ENCODE results near the gene METTL1. TPM values are rescaled to one million over a fixed set of nuclear protein-coding genes. Genes with fewer than 3 reads are reported as not detected.

METTL1 gene
- total and polyA plus RNA-seq, 9 donors: 5.7 to 48.6 (median 26.4) TPM

DNA sequence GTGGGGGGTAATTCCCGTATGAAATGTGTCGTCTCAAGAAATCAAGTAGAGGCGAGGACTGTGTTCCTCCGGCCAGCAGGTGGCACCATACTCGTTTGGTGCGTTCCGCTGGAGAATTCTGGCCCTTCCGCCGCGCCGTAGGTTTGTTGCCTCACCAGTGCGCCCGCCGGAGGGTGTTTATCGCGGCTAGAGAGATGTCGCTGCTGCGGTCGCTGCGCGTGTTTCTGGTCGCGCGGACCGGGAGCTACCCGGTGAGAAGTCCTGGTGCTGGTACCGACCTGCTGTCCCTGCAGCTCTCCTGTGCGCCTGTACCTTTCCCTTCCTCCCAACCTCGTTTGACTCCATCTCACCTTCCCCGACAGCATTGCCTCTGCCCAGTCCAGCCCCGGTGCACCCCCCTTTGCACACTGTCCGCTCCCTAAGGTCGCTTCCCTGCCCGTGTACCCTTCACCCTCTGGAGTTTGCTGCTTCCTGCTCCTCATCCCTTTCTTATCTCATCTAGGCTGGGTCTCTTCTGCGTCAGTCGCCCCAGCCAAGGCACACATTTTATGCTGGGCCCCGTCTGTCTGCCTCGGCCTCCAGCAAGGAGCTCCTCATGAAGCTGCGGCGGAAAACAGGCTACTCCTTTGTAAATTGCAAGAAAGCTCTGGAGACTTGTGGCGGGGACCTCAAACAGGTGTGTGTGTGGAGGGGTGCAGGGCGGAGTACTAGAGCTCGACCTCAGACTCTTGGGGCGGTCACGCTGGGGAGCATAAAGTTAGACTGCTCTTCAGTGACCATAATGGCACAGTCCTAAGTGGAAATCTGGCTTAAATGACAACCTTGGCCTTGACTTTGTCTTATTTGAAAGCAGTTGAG is 10.9 kb upstream of the METTL1 start, which contains the start of gene TSFM:
Gene TSFM, plus strand, starts transcription at position 180 of the 858 bp plus-strand sequence. Its CDS starts 15 bp downstream, at position 195.
- intact Hi-C loops (cut with DNase I): loop anchor here in 2 of 4 donors (2.0 to 10.0 kb wide), 2 partner anchors 52 to 122 kb away; no protein-coding TSS in a partner anchor
- no peaks in the 10 kb centered on the region for H3K27me3 ChIP-seq
- peak within 1 kb of the TSS in 1 of 2 donors; percentile 9 for H3K27ac ChIP-seq
- no peaks in the 10 kb centered on the region for H3K9me3 ChIP-seq
- H3K36me3 ChIP-seq: no peaks in the 10 kb centered on the region
- DNase-seq: peak; percentile 96 to 99 (median 97)
- WGBS, 3 donors: 1% methylated on average over 45 of the region's 45 CpGs
- peak within 1 kb of the TSS; percentile 93 for H3K4me3 ChIP-seq
- TF ChIP-seq, protein P1, sequence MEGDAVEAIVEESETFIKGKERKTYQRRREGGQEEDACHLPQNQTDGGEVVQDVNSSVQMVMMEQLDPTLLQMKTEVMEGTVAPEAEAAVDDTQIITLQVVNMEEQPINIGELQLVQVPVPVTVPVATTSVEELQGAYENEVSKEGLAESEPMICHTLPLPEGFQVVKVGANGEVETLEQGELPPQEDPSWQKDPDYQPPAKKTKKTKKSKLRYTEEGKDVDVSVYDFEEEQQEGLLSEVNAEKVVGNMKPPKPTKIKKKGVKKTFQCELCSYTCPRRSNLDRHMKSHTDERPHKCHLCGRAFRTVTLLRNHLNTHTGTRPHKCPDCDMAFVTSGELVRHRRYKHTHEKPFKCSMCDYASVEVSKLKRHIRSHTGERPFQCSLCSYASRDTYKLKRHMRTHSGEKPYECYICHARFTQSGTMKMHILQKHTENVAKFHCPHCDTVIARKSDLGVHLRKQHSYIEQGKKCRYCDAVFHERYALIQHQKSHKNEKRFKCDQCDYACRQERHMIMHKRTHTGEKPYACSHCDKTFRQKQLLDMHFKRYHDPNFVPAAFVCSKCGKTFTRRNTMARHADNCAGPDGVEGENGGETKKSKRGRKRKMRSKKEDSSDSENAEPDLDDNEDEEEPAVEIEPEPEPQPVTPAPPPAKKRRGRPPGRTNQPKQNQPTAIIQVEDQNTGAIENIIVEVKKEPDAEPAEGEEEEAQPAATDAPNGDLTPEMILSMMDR (IDR thresholded peaks at IDR 0.05): peak; percentile 94 to 97 (median 95)
- TF ChIP-seq POLR2A (IDR thresholded peaks at IDR 0.05): peak; percentile 60
- TF ChIP-seq EP300 (IDR thresholded peaks at IDR 0.05): no peak
- H3K4me1 ChIP-seq (ENCODE audit: insufficient read depth): peaks cover 3% of the 10 kb centered on the region

DNA sequence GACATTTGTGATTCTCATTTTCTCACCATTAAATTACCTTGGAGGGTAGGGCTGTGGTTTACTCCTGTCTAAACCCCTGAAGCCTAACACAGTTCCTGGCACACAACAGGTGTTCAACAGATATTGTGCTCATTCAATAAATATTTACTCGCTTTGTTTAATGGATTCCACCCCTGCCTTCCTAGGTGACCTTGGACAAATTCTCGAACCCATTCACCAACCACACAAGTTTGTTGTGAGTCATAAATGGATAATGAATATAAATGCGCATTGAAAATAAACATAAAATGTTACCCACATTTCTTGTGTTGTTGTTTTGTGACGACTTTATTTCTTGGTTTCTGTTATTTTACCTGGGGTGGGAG is 10.3 kb upstream of the METTL1 start:
- Histone ChIP-seq H3K9me3 (no peaks in the 10 kb centered on the region), H3K27me3 (no peaks in the 10 kb centered on the region), H3K27ac (no peak overlapping the region), H3K4me1 (ENCODE audit: insufficient read depth) (peaks cover 3% of the 10 kb centered on the region), H3K36me3 (no peaks in the 10 kb centered on the region), H3K4me3 (peak overlapping the region; percentile 93)
- no peak for DNase-seq
- intact Hi-C loops (cut with DNase I): loop anchor here in 2 of 4 donors (2.0 to 10.0 kb wide), 2 partner anchors 53 to 123 kb away; no protein-coding TSS in a partner anchor
- TF ChIP-seq, protein P1 (IDR thresholded peaks at IDR 0.05): no peak
- TF ChIP-seq EP300 (IDR thresholded peaks at IDR 0.05): no peak
- 4 to 12% (median 5%) methylated on average over 4 of the region's 4 CpGs for WGBS, 3 donors

DNA sequence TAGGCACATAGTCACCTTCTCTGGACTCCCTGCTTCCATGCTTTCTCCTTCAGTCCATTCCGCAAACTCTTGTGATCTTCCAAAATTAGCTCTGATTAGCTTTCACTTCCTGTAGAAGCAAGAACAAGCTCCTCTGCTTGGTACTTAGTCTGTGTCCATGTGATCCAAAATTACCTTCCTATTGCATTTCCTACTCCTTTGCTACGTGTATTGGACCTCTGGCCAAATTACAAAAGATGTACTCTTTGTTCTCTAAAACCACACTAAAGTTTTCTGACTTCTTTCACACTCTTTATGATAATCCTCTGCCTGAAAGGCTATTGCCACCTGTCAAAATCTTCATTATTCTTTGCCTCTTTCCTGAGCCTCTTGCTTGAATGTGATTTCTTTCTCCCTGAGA is 9.9 kb upstream of the METTL1 start:
- Histone ChIP-seq H3K27ac (no peak overlapping the region), H3K9me3 (no peaks in the 10 kb centered on the region), H3K4me1 (ENCODE audit: insufficient read depth) (peaks cover 3% of the 10 kb centered on the region), H3K36me3 (no peaks in the 10 kb centered on the region), H3K27me3 (no peaks in the 10 kb centered on the region), H3K4me3 (no peak overlapping the region)
- no peak for DNase-seq
- intact Hi-C loops (cut with DNase I): loop anchor here in 2 of 4 donors (2.0 to 10.0 kb wide), 2 partner anchors 53 to 123 kb away; no protein-coding TSS in a partner anchor
- WGBS, 3 donors: 70 to 76% (median 72%) methylated on average over 2 of the region's 2 CpGs
- TF ChIP-seq EP300 (IDR thresholded peaks at IDR 0.05) (no peak), POLR2A (IDR thresholded peaks at IDR 0.05) (no peak)
- TF ChIP-seq, protein P1 (IDR thresholded peaks at IDR 0.05): no peak

DNA sequence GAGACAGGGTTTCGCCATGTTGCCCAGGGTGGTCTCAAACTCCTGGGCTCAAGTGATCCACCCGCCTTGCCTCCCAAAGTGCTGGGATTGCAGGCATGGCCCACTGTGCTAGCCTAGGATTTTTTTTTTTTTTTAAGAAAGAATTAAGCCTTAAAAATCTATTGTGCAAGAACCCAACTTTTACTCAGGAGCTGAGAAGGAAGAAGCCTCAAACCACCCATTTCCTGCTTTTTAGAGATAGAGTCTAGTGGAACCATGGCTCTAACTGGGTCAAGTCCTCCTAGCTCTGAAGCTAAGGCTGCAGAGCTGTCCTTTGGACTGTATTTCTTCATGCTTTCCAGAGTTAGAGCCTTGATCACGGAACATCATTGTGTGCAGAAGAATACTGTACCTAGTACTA is 9.3 kb upstream of the METTL1 start:
- no peak overlapping the region for H3K27ac ChIP-seq
- H3K27me3 ChIP-seq: no peaks in the 10 kb centered on the region
- intact Hi-C loops (cut with DNase I): loop anchor here in 1 of 4 donors (10.0 kb wide), 1 partner anchor 54 kb away; no protein-coding TSS in a partner anchor
- WGBS, 3 donors: 91 to 98% (median 96%) methylated on average over 3 of the region's 3 CpGs
- H3K4me3 ChIP-seq: no peak overlapping the region
- no peaks in the 10 kb centered on the region for H3K9me3 ChIP-seq
- no peak for DNase-seq
- H3K36me3 ChIP-seq: no peaks in the 10 kb centered on the region
- TF ChIP-seq POLR2A (IDR thresholded peaks at IDR 0.05) (no peak), EP300 (IDR thresholded peaks at IDR 0.05) (no peak)
- TF ChIP-seq, protein P1 (IDR thresholded peaks at IDR 0.05): no peak
- H3K4me1 ChIP-seq (ENCODE audit: insufficient read depth): peaks cover 3% of the 10 kb centered on the region

All from ovary (tissue), 9 donors.